ENCODE data around the gene LYAR.
"Not testable (repeated sequence)": the region's sequence is repeated elsewhere in the genome, so short reads cannot be mapped to it uniquely, and the experiment has no call there.

LYAR gene

GRCh38 chr4:4259484-4260100 is 30.4 kb downstream of the LYAR start:
- DNase-seq (ENCODE audit: low spot score) = no peak

- not testable (repeated sequence) for DNase-seq (ENCODE audit: low spot score)
These were observed 32.2 kb downstream of the LYAR start for GRCh38 chr4:4257705-4258104.

- DNase-seq (ENCODE audit: low spot score) = no peak
These were observed 33.2 kb downstream of the LYAR start for GRCh38 chr4:4256799-4257198.

GRCh38 chr4:4254666-4255065 is 35.3 kb downstream of the LYAR start:
- no peak for DNase-seq (ENCODE audit: low spot score)

- no peak for DNase-seq (ENCODE audit: low spot score)
These were observed 35.8 kb downstream of the LYAR start for GRCh38 chr4:4254199-4254598.

GRCh38 chr4:4249866-4250265 is 40.1 kb downstream of the LYAR start:
- no peak for DNase-seq (ENCODE audit: low spot score)

- not testable (repeated sequence) for DNase-seq (ENCODE audit: low spot score)
These were observed 40.6 kb downstream of the LYAR start for GRCh38 chr4:4249342-4249741.

GRCh38 chr4:4248885-4249203 is 41.1 kb downstream of the LYAR start:
- no peak for DNase-seq (ENCODE audit: low spot score)

GRCh38 chr4:4248029-4248884 is 41.7 kb downstream of the LYAR start, which contains the start of gene TMEM128:
TMEM128 (minus strand) TSS chr4:4248223; CDS start chr4:4248202, 21 bp downstream.
- DNase-seq (ENCODE audit: low spot score) = peak; percentile 96

- DNase-seq (ENCODE audit: low spot score) = no peak
These were observed 42.3 kb downstream of the LYAR start for GRCh38 chr4:4247696-4248028.

- no peak for DNase-seq (ENCODE audit: low spot score)
These were observed 44.8 kb downstream of the LYAR start for GRCh38 chr4:4245172-4245571.

- DNase-seq (ENCODE audit: low spot score) = not testable (repeated sequence)
These were observed 50.4 kb downstream of the LYAR start for GRCh38 chr4:4239551-4239950.

- no peak for DNase-seq (ENCODE audit: low spot score)
These were observed 56.3 kb downstream of the LYAR start for GRCh38 chr4:4233610-4234009.

- DNase-seq (ENCODE audit: low spot score) = no peak
These were observed 61.6 kb downstream of the LYAR start for GRCh38 chr4:4228356-4228668.

GRCh38 chr4:4227510-4228355 is 62.2 kb downstream of the LYAR start:
- peak; percentile 49 for DNase-seq (ENCODE audit: low spot score)

GRCh38 chr4:4226606-4227438 is 63.1 kb downstream of the LYAR start, which contains the start of gene OTOP1:
OTOP1 (minus strand) TSS chr4:4226929; CDS start chr4:4226864, 65 bp downstream.
- DNase-seq (ENCODE audit: low spot score) = peak; percentile 54

- peak; percentile 58 for DNase-seq (ENCODE audit: low spot score)
These were observed 63.9 kb downstream of the LYAR start for GRCh38 chr4:4225915-4226605.

Measured in D341Med (cell line).